Epithelial cell of proximal tubule (primary cell): ENCODE measurements around the gene SUSD6. TPM values are rescaled to one million over a fixed set of nuclear protein-coding genes. Genes with fewer than 3 reads are reported as not detected.
A peak's percentile ranks its signal among the peaks of the same experiment; 100 is the strongest.

Experiments used
- DNase-seq: peaks from one replicate; pipeline ENCODE4 v3.0.0-alpha.2; 2011; ENCODE audit warnings: low read depth
- H3K4me3 ChIP-seq: 2 replicates; pipeline ENCODE4 v1.5.1; 2011; ENCODE audit warnings: low read depth, mild to moderate bottlenecking, low read length
- total RNA-seq: library from RNA; depleted of rRNA; stranded (reverse); fragments of >200 nt; gene quantifications from 2 replicates; pipeline ENCODE4 v1.2.3, GENCODE V29; 2015
- TF ChIP-seq, protein P1 (sequence below): conservative IDR thresholded peaks from 2 replicates; pipeline ENCODE4 v1.5.1; 2012; ENCODE audit warnings: low read depth, mild to moderate bottlenecking, low read length

SUSD6 gene
- total RNA-seq, 1 donor from 2014 or later, result 6.2 TPM

DNA sequence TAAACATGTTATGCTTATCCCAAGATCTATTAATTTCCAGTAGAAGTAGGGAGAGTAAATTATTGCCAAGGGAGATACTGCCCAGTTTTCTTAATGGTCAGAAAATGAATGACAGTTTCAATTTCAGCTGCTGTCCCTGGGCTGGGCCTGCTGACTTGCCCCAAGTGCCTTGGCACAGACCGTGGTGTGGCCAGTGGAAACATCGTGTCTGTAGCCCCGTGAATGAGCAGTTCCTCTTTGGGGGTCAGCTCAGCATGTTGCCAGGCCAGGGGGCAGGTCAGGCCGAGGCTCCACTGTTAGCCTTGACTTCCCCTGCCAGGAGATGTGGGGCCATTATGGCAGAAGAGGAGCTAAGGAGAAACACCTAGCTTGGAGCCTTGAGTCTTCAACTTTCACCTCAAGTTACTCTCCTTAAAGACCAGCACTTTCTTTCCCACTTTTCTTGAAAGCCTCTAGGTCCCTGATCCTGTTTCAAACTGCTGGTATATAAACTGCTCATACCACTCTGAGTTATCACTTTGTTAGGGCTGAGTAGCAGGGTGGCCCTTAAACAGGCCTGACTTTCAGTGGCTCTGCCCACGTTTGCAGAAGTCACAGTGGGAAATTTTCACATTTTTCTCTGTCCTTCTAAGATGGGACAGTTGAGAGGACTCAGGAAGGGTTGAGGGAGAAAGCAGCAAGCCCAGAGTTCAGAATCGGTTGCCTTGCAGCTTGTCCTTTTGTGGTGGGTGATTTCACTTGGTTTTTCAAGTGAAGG, 73.2 kb downstream of the SUSD6 start:
- no peak for DNase-seq
- TF ChIP-seq, protein P1, sequence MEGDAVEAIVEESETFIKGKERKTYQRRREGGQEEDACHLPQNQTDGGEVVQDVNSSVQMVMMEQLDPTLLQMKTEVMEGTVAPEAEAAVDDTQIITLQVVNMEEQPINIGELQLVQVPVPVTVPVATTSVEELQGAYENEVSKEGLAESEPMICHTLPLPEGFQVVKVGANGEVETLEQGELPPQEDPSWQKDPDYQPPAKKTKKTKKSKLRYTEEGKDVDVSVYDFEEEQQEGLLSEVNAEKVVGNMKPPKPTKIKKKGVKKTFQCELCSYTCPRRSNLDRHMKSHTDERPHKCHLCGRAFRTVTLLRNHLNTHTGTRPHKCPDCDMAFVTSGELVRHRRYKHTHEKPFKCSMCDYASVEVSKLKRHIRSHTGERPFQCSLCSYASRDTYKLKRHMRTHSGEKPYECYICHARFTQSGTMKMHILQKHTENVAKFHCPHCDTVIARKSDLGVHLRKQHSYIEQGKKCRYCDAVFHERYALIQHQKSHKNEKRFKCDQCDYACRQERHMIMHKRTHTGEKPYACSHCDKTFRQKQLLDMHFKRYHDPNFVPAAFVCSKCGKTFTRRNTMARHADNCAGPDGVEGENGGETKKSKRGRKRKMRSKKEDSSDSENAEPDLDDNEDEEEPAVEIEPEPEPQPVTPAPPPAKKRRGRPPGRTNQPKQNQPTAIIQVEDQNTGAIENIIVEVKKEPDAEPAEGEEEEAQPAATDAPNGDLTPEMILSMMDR, result no peak
- no peak overlapping the region for H3K4me3 ChIP-seq

DNA sequence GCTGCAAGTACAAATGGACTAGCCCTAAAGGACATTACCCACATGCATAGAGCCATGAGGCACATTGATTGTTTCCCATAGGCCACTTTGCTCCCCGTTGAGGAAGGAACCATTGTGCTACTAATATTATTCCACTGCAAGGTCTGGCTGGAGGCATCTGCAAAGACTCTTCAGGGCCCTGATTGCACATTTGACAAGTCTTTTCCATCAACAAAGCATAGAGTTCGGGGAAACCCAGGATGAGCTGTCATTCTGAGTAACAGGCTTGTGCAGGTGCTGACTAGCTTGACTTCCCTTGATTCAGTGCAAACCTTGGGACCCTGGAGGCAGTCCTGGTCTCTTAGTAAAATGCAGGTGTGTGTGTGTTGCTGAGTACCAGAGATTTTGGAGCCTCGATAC, 73.8 kb downstream of the SUSD6 start:
- H3K4me3 ChIP-seq, result no peak overlapping the region
- TF ChIP-seq, protein P1, result no peak
- DNase-seq, result peak; percentile 86

DNA sequence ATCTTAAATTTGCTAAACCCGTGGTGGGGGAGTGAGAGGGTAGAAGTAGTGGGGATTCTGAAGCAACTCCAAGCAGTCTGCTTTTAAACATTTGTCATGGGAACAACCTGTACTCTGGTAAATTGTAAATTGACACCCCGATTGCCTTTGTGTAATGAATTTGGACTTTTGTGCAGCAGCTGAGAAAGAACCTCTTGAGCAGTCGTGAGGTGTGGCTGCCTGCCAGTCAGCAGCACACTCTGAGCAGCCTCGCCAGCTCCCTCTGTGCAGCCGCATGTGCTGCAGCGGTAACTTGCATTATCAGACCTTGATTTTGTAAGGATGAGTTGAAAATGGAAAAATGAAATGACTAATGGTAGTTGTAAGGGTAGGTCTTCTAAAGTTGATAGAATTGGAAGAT, 74.3 kb downstream of the SUSD6 start:
- TF ChIP-seq, protein P1, result no peak
- DNase-seq, result no peak

DNA sequence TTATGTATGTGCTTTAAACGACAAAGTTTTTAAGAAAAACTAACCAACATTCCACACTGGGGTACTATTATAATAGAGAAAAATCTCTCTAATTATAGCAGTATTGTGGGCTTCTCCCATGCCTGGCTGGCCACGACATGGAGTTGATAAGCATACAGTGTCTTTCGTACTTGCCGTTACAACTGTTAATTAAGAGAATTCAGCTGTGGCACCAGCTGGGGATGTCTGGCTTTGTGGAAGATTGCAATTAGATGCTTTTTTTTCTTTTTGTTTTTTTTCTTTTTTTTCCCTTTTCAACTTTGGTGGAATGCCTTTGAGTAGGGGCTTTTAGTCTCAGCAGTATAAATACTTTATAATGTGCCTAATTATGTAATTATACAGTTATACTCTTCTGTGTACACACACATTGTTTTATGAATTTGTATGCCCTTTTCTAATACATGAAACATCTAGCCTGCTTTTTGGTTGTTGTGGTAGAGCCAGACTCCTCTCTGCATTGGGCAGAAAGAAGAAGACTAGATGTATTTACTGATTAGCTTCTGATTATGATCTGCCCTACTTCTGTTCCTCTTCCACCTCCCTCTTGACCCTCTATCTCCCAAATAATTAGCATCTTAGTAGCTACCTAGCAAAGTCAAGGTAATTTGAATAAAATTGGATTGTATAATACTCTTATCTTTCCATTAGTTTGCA, 76.4 kb downstream of the SUSD6 start:
- TF ChIP-seq, protein P1, result no peak
- DNase-seq, result no peak
- H3K4me3 ChIP-seq, result no peak overlapping the region

More for the DNA sequence above, 74.3 kb downstream of the SUSD6 start:
- no peak overlapping the region for H3K4me3 ChIP-seq

DNA sequence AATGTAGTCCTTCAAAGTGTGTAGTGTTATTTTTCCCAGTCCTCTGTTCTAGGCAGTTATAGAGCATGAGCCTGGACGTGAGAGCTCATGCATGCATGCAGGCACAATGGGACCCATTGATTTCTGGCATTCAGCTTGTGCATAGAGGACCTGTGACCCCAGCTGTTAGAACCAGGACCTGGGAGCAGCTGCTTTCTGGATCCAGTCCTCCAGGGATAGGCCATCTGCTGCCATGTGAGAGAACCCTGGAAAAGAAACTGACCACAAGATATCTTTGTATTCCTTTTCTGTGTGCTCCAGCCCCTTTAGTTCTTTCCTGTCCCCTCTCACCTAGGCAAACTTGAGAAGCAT, 76.9 kb downstream of the SUSD6 start:
- no peak overlapping the region for H3K4me3 ChIP-seq
- no peak for DNase-seq
- TF ChIP-seq, protein P1, result no peak

DNA sequence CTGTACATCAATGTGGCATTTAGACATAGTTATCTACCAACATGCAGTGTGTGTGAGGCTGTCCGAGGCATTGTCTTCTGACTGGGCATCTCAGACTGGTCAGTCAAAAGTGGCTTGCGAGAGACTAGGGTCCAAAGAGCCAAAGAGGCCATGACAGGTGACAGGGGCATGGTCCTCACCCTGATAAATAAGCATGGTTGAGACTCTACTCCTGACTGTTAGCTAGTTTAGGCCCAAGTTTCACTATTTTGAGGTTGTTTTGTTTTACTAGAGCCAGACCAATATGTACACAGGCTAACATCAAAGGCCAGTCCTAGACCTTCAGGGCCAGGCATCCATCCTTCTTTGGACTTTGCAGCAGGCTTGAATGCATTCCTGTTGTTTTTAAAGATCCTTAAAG, 78.6 kb downstream of the SUSD6 start:
- DNase-seq, result no peak
- TF ChIP-seq, protein P1, result no peak
- no peak overlapping the region for H3K4me3 ChIP-seq

DNA sequence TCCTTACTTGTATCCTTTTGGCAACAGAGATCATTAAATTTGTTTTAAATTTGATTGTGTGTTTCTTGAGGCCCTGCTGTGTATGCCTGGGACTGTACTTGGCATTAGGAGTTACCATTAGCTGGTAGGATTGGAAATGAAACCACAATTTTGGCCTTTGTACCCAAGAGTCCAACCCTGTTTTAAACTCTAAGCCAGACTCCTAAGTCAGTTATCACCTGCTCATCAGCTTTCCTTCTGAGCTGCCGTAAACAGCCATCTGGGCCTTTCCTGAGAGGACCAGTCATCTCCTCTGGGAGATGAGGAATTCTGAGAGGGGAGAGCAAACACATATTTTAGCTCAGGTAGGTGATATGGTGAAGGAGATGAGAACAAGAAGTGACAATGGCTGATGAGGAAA, 81.2 kb downstream of the SUSD6 start:
- no peak overlapping the region for H3K4me3 ChIP-seq
- no peak for DNase-seq
- TF ChIP-seq, protein P1, result no peak
